Prostate gland (tissue), 2 donors: Measurements from ENCODE around the gene RPS6KA2. TPM values are rescaled to one million over a fixed set of nuclear protein-coding genes. Genes with fewer than 3 reads are reported as not detected.

Experiments used
- DNase-seq: peaks from one replicate; pipeline ENCODE4 v3.0.0-alpha.2; 2019; ENCODE audit warnings: low spot score
- H3K27ac ChIP-seq, 2 donors: fragments of 200-600 bp; sonication (generic); 2 replicates each; pipeline ENCODE4 v1.5.1; 2017 to 2019
- H3K27me3 ChIP-seq: fragments of 200-600 bp; sonication (generic); replicated peaks from 2 replicates; pipeline ENCODE4 v1.5.1; 2019; ENCODE audit not compliant: insufficient read depth
- H3K36me3 ChIP-seq, 2 donors: fragments of 200-600 bp; sonication (generic); 1 replicate in 1 of 2; 2 replicates in 1 of 2; pipeline versions ENCODE4 v1.5.1 to v1.8.1; 2017 to 2019
- H3K4me1 ChIP-seq: fragments of 200-600 bp; sonication (generic); replicated peaks from 2 replicates; pipeline ENCODE4 v1.5.1; 2019
- H3K4me3 ChIP-seq, 2 donors: fragments of 200-600 bp; sonication (generic); 2 replicates each; pipeline ENCODE4 v1.5.1; 2017 to 2019
- H3K9me3 ChIP-seq: fragments of 200-600 bp; sonication (generic); 2 replicates; pipeline ENCODE4 v1.5.1; 2017
- CTCF ChIP-seq, 4 experiments: fragments of 200-600 bp in 2 of 4; fragments of 450-650 bp in 2 of 4; sonication (generic) in 2 of 4; IDR thresholded peaks; 1 replicate in 3 of 4; 2 replicates in 1 of 4; pipeline ENCODE4 v1.5.1; 2016 to 2019; ENCODE audit warnings: antibody characterized with exemption in 4 of 4, mild to moderate bottlenecking in 2 of 4, moderate library complexity in 2 of 4
- POLR2A ChIP-seq: fragments of 450-650 bp; IDR thresholded peaks from one replicate; pipeline ENCODE4 v1.6.1; 2016; ENCODE audit warnings: antibody characterized with exemption, mild to moderate bottlenecking
- POLR2AphosphoS5 ChIP-seq: sonication (generic); formaldehyde crosslinking; IDR thresholded peaks from one replicate; pipeline ENCODE4 v1.6.1; 2017; ENCODE audit warnings: antibody characterized with exemption
- WGBS: methylation state at CpG from one replicate; pipeline ENCODE4 v1.1.5; 2018; 5-methylcytosine and 5-hydroxymethylcytosine counted together
- intact Hi-C: fragments of 100-400 bp; cut with DNase I; formaldehyde crosslinking; loops from one replicate; pipeline ENCODE4 v1.14.2; 2022
- total RNA-seq, 2 donors: library from RNA; depleted of rRNA; stranded (reverse); fragments of >200 nt; gene quantifications; one replicate each; pipeline ENCODE4 v1.1.0, GENCODE V29; 2016

Gene RPS6KA2
- total RNA-seq, 2 donors from 2014 or later = 32.2 to 44.3 TPM

GRCh38 chr6:166630462-166630861 is 3.4 kb upstream of the RPS6KA2 start:
- Histone ChIP-seq H3K36me3 (no peaks in the 10 kb centered on the region), H3K4me3 (no peak overlapping the region), H3K9me3 (no peaks in the 10 kb centered on the region), H3K27ac (no peak overlapping the region), H3K4me1 (peaks cover 9% of the 10 kb centered on the region), H3K27me3 (no peaks in the 10 kb centered on the region)
- no peak for DNase-seq
- TF ChIP-seq POLR2A (no peak), CTCF (IDR thresholded peaks at IDR 0.05) (no peak), POLR2AphosphoS5 (no peak)
- intact Hi-C loops = no loop called here
- WGBS = 75% methylated on average over 6 of the region's 6 CpGs

GRCh38 chr6:166629628-166630027 is 2.6 kb upstream of the RPS6KA2 start:
- 91% methylated on average over 5 of the region's 5 CpGs for WGBS
- Histone ChIP-seq H3K27me3 (no peaks in the 10 kb centered on the region), H3K4me3 (no peak overlapping the region), H3K36me3 (no peaks in the 10 kb centered on the region), H3K27ac (no peak overlapping the region), H3K4me1 (peaks cover 9% of the 10 kb centered on the region), H3K9me3 (no peaks in the 10 kb centered on the region)
- intact Hi-C loops = loop anchor here (5.0 to 10.0 kb wide), 3 partner anchors 72 to 247 kb away; partner anchors contain the start of gene MPC1
- TF ChIP-seq POLR2A (no peak), CTCF (IDR thresholded peaks at IDR 0.05) (no peak), POLR2AphosphoS5 (no peak)
- no peak for DNase-seq

- Histone ChIP-seq H3K36me3 (no peaks in the 10 kb centered on the region), H3K9me3 (no peaks in the 10 kb centered on the region), H3K4me3 (peak overlapping the region; percentile 49 to 61), H3K4me1 (peaks cover 9% of the 10 kb centered on the region), H3K27me3 (no peaks in the 10 kb centered on the region), H3K27ac (peak overlapping the region; percentile 81 to 82)
- DNase-seq = peak; percentile 48
- WGBS = under 1% methylated on average over 61 of the region's 61 CpGs
- intact Hi-C loops = loop anchor here (5.0 to 10.0 kb wide), 3 partner anchors 71 to 246 kb away; partner anchors contain the start of gene MPC1
- TF ChIP-seq POLR2A = no peak
- TF ChIP-seq CTCF (IDR thresholded peaks at IDR 0.05) = no peak
- TF ChIP-seq POLR2AphosphoS5 = no peak
Observed at GRCh38 chr6:166627875-166628801, 1.1 kb upstream of the RPS6KA2 start.

- WGBS = under 1% methylated on average over 52 of the region's 66 CpGs
- Histone ChIP-seq H3K36me3 (no peaks in the 10 kb centered on the region), H3K27me3 (no peaks in the 10 kb centered on the region), H3K4me3 (peak overlapping the region; percentile 81 to 96), H3K27ac (peak overlapping the region; percentile 79 to 85), H3K4me1 (peaks cover 9% of the 10 kb centered on the region), H3K9me3 (no peaks in the 10 kb centered on the region)
- intact Hi-C loops = loop anchor here (5.0 to 10.0 kb wide), 3 partner anchors 69 to 244 kb away; partner anchors contain the start of gene MPC1
- TF ChIP-seq CTCF (IDR thresholded peaks at IDR 0.05) = no peak
- no peak for TF ChIP-seq POLR2AphosphoS5
- TF ChIP-seq POLR2A = no peak
- DNase-seq = no peak
Observed at GRCh38 chr6:166626177-166627032, 646 bp downstream of the RPS6KA2 start.
